GM18520 (cell line): Measurements from ENCODE around the gene ZBED4.
"Not testable (repeated sequence)": the region's sequence is repeated elsewhere in the genome, so short reads cannot be mapped to it uniquely, and the experiment has no call there.

ENCODE experiments used
- ATAC-seq: cut with Tn5 transposase; IDR thresholded peaks from one replicate; pipeline ENCODE4 v1.9.1; 2021; ENCODE audit not compliant: unreplicated experiment

The ZBED4 gene

DNA sequence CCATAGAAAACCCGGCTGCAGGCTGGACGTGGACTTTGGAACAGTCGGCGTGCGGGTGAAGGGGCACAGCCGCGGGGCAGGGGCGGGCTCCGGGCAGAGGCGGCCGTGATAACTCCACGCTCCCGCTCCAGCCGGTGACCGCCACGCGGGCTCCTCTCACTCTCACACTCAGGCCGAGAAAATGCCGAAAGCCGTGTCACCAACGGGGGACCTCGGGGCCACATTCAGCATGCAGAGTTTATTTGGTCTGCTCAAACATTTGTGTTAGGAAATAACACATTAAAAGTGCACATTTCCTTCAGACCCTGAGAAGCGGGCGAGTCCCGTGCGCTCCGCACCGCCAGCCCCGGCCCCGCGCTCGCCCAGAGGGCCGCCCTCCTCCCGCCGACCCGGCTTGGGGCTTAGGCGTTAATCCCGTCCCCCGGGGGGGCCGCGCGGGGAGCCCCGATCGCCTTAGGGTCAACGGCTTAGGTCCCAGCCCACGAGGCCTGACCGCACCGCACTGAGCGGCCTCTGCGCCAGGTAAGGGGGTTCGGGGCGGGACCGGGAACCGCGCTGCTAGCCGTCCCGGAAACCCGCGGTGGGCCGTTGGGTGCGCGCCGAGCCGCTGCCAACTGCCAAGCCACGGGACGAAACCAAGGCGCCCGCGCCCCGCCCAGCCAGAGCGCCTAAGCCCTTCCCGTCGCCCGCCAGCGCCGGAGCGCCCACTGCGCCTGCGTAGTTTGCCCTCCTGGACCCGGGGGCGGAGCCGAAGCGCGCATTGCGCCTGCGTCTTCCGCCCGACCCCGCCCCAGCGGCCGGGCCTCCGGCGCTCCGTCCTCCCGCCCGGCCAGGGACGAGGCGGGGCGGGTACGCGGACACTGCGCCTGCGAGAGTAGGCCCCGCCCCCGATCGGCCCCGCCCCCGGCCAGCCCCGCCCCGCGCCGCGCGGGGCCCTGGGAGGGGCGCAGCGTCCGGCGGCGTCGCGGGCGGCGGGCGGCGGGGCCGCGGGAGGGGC lies at the start of gene ZBED4:
Gene ZBED4 (plus strand): TSS at position 947 of the 997 bp plus-strand sequence. CDS start 29,819 bp downstream, outside the sequence.
- peak; percentile 75 for ATAC-seq

GRCh38 chr22:49807129-49807528 lies 46.5 kb upstream of the ZBED4 start:
- ATAC-seq = no peak

GRCh38 chr22:49807780-49808708 lies 45.6 kb upstream of the ZBED4 start:
- no peak for ATAC-seq

GRCh38 chr22:49810363-49811019 lies 43.2 kb upstream of the ZBED4 start:
- ATAC-seq = no peak

- ATAC-seq = no peak
Measured at GRCh38 chr22:49811020-49811791, 42.4 kb upstream of the ZBED4 start.

- ATAC-seq = no peak
Measured at GRCh38 chr22:49812838-49813237, 40.8 kb upstream of the ZBED4 start.

DNA sequence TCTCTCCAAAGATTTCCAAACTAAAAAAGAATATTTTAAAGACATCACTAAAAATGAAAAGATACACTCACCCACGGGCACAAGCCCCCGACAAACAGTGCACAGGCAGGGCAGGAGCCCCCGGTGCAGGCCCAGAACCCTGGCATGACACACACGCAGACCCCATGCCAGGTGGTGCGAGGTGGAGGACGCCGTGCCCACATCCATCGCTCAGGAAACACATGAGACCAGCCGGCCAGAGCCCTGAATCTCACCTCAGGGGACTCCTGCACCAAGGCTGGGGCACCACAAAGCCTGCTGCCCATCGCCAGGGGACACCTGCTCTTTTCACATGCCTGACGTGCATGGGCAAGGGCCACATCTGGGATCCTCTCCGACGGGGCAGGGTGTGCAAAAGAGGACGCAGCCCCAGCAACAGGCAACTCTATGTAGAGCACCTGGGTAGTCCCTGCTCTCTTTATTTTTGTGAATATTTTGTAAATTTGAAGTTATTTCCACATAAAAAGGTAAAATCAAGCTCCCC lies 39.4 kb upstream of the ZBED4 start:
- no peak for ATAC-seq

DNA sequence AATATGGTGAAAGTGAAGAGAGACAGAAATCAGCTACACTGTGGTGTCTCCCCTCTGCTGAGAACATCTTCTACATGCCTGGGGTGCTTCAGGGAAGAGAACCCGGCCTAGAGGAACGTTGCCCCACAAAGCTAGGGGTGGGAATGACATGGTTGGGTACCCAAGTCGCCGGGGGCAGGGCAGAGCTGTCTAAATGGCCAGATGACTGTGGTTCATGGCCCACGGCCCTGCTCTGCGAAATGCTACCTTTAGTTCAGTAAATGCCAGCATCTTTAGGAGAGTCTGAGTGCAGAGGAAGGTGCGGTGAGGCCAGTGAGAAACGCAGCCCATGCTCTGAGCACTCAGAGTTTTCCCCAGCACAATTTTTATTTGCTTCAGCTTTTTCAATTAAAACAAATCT lies 38.8 kb upstream of the ZBED4 start:
- ATAC-seq = no peak

DNA sequence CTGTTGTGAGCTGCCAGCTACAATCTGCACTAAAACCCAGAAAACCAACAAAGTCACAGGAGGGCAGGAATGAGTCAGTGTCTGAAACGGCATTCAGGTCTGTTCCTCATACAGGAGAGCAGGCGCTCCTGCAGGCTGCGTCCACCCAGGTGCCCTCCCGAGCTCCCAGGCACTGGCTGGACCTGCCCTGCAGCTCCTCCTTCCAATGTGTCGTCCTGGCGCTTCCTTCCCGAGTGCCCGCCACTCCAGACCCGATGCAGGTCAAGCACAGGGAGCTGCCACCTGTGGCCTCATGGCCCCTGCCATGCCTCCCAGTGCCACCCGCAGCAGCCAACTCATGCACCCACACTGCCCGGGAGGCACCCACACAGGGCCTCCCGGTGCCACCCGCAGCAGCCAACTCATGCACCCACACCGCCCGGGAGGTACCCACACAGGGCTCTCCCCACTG lies 38.0 kb upstream of the ZBED4 start:
- no peak for ATAC-seq

GRCh38 chr22:49817359-49817758 lies 36.3 kb upstream of the ZBED4 start:
- ATAC-seq = no peak

GRCh38 chr22:49820984-49821383 lies 32.7 kb upstream of the ZBED4 start:
- ATAC-seq = no peak

DNA sequence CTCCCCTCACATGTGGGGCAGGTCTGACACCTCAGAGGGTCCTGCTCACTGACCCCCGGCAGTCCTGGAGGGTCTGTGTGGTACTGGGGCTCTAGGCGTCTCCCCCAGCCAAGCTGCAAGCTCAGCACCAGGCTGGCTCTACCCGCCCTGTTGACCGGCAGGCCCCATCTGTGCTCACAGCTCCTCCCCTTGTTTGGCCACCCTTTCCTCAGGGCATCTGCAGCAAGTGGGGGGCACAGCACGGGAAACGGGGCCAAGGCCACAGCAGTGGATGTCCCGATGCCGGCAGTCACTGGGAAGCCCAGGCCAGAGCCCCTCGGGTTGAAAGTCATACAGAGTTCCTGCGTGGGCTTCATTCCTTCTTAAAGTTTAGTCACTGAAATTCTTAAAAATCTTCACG lies 31.9 kb upstream of the ZBED4 start:
- not testable (repeated sequence) for ATAC-seq

DNA sequence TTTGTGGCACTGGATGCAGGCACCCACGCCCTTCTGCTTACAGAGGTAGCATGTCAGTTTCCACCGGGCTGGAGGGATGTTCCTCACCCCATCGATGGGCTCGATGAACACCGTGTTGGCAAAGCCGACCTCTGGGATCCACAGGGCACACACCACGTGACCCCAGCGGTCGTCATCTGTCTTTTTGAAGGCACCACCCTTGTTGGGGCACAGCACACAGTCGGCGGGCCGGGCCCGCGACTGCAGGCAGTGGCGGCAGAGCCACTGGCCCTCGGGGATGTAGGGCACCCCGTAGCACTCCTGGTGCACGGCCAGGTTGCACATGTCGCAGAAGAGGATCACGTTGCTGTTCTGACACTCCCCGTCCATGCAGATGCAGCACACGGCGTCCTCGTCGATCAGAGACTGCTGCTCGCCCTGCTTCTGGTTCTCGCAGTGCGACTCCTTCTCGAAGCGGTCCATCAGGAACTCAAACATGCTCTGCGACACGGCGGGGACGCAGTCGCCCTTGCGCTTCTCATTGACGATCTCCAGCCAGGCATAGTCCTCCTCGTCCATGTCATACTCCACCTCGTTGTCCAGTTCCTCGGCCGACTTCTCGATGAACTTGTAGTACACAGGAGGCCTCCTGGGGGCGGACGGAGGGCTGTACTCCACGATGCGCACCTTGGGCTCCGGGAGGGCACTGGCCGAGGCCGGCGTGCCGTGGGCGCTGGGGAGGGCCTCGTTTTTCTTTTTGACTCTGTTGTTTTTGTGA lies 30.2 kb upstream of the ZBED4 start:
- ATAC-seq = no peak

DNA sequence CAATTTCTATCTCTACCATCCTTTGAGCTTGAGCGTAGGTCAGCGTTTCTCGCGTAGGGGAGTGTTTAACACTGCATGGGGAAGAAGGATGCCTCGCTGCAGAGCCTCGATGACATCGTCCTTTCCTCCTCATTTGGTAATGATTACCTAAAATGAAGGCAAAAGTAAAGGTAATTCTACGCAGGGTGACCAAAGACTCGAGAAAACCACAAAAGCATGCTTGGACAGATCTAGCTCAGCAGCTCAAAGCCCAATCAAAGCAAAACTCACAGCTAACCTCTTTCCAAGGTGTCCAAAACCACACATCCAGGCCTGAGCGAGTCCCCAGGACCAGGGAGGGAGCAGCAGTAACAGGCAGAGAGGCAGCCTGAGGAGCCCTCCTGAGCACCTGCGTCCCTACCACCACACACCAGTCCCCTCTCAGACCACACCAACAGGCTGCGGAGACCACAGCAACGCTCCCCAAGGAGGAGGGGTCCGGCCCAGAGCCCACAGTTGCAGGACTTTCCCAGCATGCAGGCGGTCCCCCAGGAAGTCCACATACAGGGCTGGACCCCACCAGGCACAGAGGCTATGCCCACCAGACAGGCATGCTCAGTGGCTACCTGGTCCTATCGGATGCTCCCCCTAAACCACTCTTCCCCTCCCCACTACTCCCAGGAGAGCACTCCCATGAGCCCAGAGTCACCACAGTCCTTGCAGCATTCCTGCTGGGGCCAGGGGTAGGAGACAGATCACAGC lies 29.3 kb upstream of the ZBED4 start:
- no peak for ATAC-seq

- no peak for ATAC-seq
Measured at GRCh38 chr22:49824936-49825335, 28.7 kb upstream of the ZBED4 start.

- no peak for ATAC-seq
Measured at GRCh38 chr22:49825436-49825835, 28.2 kb upstream of the ZBED4 start.

DNA sequence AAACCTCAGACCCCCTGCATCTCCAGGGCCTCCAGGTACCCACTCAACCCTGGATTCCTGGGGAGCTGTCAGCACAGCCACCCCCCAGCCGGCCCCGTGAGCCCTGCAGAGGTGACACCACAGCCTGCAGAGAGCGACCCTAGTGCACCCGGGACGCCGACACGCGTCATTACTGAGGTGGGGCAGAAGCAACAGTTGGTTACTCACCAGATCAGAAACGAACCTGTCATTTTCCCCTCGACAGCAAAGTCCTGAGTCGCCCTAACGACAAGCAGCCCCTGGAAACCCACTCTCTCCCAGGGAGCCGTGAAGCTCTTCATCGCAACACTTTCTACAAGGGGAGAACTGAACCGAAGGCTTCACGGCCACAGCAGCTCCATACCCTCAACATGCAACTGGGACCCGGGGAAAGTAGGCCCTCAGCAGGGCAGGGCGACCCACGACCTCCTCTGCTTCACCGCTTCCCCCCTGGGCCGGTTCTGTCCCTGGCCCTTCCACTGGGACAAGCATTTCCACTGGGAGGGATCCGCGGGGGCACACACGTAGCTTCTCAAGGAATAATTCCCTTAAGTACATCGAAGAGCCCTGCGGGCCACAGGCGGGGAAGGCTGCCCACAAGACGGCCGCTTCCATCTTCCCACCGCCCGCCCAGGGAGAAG lies 27.6 kb upstream of the ZBED4 start:
- ATAC-seq = no peak
